Measurements from ENCODE around the gene ABLIM3.

DNA sequence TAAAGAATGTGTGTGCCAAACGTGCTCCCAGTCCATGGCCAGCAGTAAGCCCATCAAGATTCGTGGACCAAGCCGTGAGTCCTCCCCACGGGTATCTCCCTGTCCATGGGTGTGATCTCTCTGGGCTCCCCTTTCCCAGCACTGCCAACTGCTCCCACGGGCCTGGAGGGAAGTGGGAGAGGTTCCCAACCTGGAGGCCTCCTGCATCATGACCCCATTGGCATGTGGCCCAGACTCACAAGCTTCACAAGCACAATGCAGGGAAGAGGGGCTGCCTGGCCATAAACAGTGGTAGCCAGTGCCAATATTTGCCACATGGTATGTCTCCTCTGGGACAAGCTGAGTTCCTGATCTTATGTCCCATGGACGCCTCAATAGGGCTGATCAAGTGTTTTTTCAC is 59.1 kb downstream of the ABLIM3 start:
- TF ChIP-seq CTCF (IDR thresholded peaks at IDR 0.05; ENCODE audit: insufficient read depth, low read length) = no peak
- TF ChIP-seq REST (IDR thresholded peaks at IDR 0.05; ENCODE audit: insufficient replicate concordance, low read depth) = no peak
- TF ChIP-seq POLR2AphosphoS5 (IDR thresholded peaks at IDR 0.05; ENCODE audit: low read depth) = no peak
